Suprapubic skin (tissue), 4 donors: Measurements from ENCODE around the gene INO80C. TPM values are rescaled to one million over a fixed set of nuclear protein-coding genes. Genes with fewer than 3 reads are reported as not detected.

ENCODE experiments used
- DNase-seq, 2 donors: peaks; one replicate each; pipeline ENCODE4 v3.0.0-alpha.2; 2019; ENCODE audit warnings: low spot score in 2 of 2
- H3K27ac ChIP-seq: fragments of 200-600 bp; sonication (generic); one replicate; pipeline ENCODE4 v1.5.1; 2019
- H3K27me3 ChIP-seq: fragments of 200-600 bp; sonication (generic); one replicate; pipeline ENCODE4 v1.5.1; 2019
- H3K36me3 ChIP-seq: fragments of 200-600 bp; sonication (generic); one replicate; pipeline ENCODE4 v1.5.1; 2019
- H3K4me1 ChIP-seq: fragments of 200-600 bp; sonication (generic); one replicate; pipeline ENCODE4 v1.5.1; 2019
- H3K4me3 ChIP-seq: fragments of 200-600 bp; sonication (generic); one replicate; pipeline ENCODE4 v1.5.1; 2019; ENCODE audit warnings: mild to moderate bottlenecking
- H3K9me3 ChIP-seq: fragments of 200-600 bp; sonication (generic); one replicate; pipeline ENCODE4 v1.5.1; 2019
- CTCF ChIP-seq, 2 donors: fragments of 200-600 bp in 1 of 2; fragments of 450-650 bp in 1 of 2; sonication (generic) in 1 of 2; IDR thresholded peaks; one replicate each; pipeline ENCODE4 v1.5.1; 2016 to 2019; ENCODE audit warnings: antibody characterized with exemption in 2 of 2, mild to moderate bottlenecking in 1 of 2, moderate library complexity in 1 of 2
- EP300 ChIP-seq: sonication (generic); formaldehyde crosslinking; IDR thresholded peaks from one replicate; pipeline ENCODE4 v1.6.1; 2017; ENCODE audit warnings: antibody characterized with exemption
- POLR2A ChIP-seq, 2 donors: fragments of 450-650 bp; IDR thresholded peaks; one replicate each; pipeline ENCODE4 v1.6.1; 2017; ENCODE audit warnings: antibody characterized with exemption in 2 of 2, mild to moderate bottlenecking in 2 of 2, moderate library complexity in 2 of 2
- POLR2AphosphoS5 ChIP-seq, 3 donors: sonication (generic); formaldehyde crosslinking; IDR thresholded peaks; one replicate each; pipeline ENCODE4 v1.6.1; 2017; ENCODE audit warnings: antibody characterized with exemption in 3 of 3
- WGBS: methylation state at CpG from one replicate; pipeline ENCODE4 v1.1.5; 2018; 5-methylcytosine and 5-hydroxymethylcytosine counted together
- total RNA-seq, 4 donors: library from RNA; depleted of rRNA; stranded (reverse); fragments of >200 nt; gene quantifications; one replicate each; pipeline ENCODE4 v1.1.0, GENCODE V29; 2016

The INO80C gene
- total RNA-seq, 4 donors from 2014 or later = 12.6 to 35.2 (median 18.2) TPM

GRCh38 chr18:35528749-35529274 is 31.1 kb upstream of the INO80C start:
- H3K4me1 ChIP-seq = peaks cover 34% of the 10 kb centered on the region
- no peaks in the 10 kb centered on the region for H3K36me3 ChIP-seq
- no peak overlapping the region for H3K27ac ChIP-seq
- no peak for DNase-seq
- no peak overlapping the region for H3K4me3 ChIP-seq
- H3K9me3 ChIP-seq = no peaks in the 10 kb centered on the region
- TF ChIP-seq EP300 (no peak), CTCF (IDR thresholded peaks at IDR 0.05) (no peak), POLR2AphosphoS5 (IDR thresholded peaks at IDR 0.05) (no peak), POLR2A (IDR thresholded peaks at IDR 0.05) (no peak)
- 75% methylated on average over 4 of the region's 4 CpGs for WGBS
- no peaks in the 10 kb centered on the region for H3K27me3 ChIP-seq

- peak overlapping the region; percentile 64 for H3K27ac ChIP-seq
- peaks cover 34% of the 10 kb centered on the region for H3K4me1 ChIP-seq
- H3K4me3 ChIP-seq = peak overlapping the region; percentile 29
These were observed 28.8 kb upstream of the INO80C start for GRCh38 chr18:35526495-35527059.

GRCh38 chr18:35525795-35526494 is 28.2 kb upstream of the INO80C start:
- H3K27me3 ChIP-seq = no peaks in the 10 kb centered on the region
- H3K4me3 ChIP-seq = peak overlapping the region; percentile 29
- WGBS = 28% methylated on average over 9 of the region's 9 CpGs
- H3K27ac ChIP-seq = peak overlapping the region; percentile 64
- DNase-seq = no peak
- no peaks in the 10 kb centered on the region for H3K36me3 ChIP-seq
- TF ChIP-seq EP300 = no peak
- no peak for TF ChIP-seq POLR2A (IDR thresholded peaks at IDR 0.05)
- no peak for TF ChIP-seq CTCF (IDR thresholded peaks at IDR 0.05)
- TF ChIP-seq POLR2AphosphoS5 (IDR thresholded peaks at IDR 0.05) = no peak
- peaks cover 34% of the 10 kb centered on the region for H3K4me1 ChIP-seq
- H3K9me3 ChIP-seq = no peaks in the 10 kb centered on the region

More at GRCh38 chr18:35526495-35527059, 28.8 kb upstream of the INO80C start:
- no peaks in the 10 kb centered on the region for H3K36me3 ChIP-seq
- DNase-seq = no peak
- 5% methylated on average over 5 of the region's 5 CpGs for WGBS
- TF ChIP-seq CTCF (IDR thresholded peaks at IDR 0.05) (no peak), POLR2A (IDR thresholded peaks at IDR 0.05) (no peak), POLR2AphosphoS5 (IDR thresholded peaks at IDR 0.05) (no peak), EP300 (no peak)
- H3K9me3 ChIP-seq = no peaks in the 10 kb centered on the region
- H3K27me3 ChIP-seq = no peaks in the 10 kb centered on the region

- peak overlapping the region; percentile 4 for H3K27ac ChIP-seq
- no peaks in the 10 kb centered on the region for H3K27me3 ChIP-seq
- TF ChIP-seq POLR2AphosphoS5 (IDR thresholded peaks at IDR 0.05) (no peak), EP300 (no peak), POLR2A (IDR thresholded peaks at IDR 0.05) (no peak)
- H3K4me3 ChIP-seq = no peak overlapping the region
- no peak for DNase-seq
- peaks cover 34% of the 10 kb centered on the region for H3K4me1 ChIP-seq
- WGBS = 79% methylated on average over 5 of the region's 5 CpGs
- no peaks in the 10 kb centered on the region for H3K9me3 ChIP-seq
- H3K36me3 ChIP-seq = no peaks in the 10 kb centered on the region
These were observed 26.5 kb upstream of the INO80C start for GRCh38 chr18:35524226-35524625.

GRCh38 chr18:35522130-35522959 is 24.6 kb upstream of the INO80C start:
- H3K27me3 ChIP-seq = no peaks in the 10 kb centered on the region
- H3K4me1 ChIP-seq = peaks cover 33% of the 10 kb centered on the region
- TF ChIP-seq POLR2A (IDR thresholded peaks at IDR 0.05) (no peak), EP300 (no peak), CTCF (IDR thresholded peaks at IDR 0.05) (no peak), POLR2AphosphoS5 (IDR thresholded peaks at IDR 0.05) (no peak)
- WGBS = 87% methylated on average over 2 of the region's 2 CpGs
- H3K27ac ChIP-seq = no peak overlapping the region
- no peaks in the 10 kb centered on the region for H3K36me3 ChIP-seq
- DNase-seq = no peak
- H3K4me3 ChIP-seq = no peak overlapping the region
- H3K9me3 ChIP-seq = no peaks in the 10 kb centered on the region
